HL-60 (cell line): ENCODE data around the gene NHSL2.
"Not testable (repeated sequence)": the region's sequence is repeated elsewhere in the genome, so short reads cannot be mapped to it uniquely, and the experiment has no call there.

Experiments used
- DNase-seq, 2 experiments: peaks; one replicate each; pipeline ENCODE4 v3.0.0-alpha.2; 2010 to 2020; ENCODE audit warnings: low read depth in 1 of 2, low spot score in 1 of 2
- H3K27ac ChIP-seq: fragments of 250-450 bp; sonication (Bioruptor Pico); replicated peaks from 2 replicates; pipeline ENCODE4 v1.5.1; 2020; ENCODE audit warnings: mild to moderate bottlenecking, moderate library complexity
- H3K27me3 ChIP-seq: fragments of 250-450 bp; sonication (Bioruptor Pico); 2 replicates; pipeline ENCODE4 v1.5.1; 2021; ENCODE audit warnings: mild to moderate bottlenecking, moderate library complexity; ENCODE audit not compliant: insufficient read depth, poor library complexity, severe bottlenecking
- H3K4me3 ChIP-seq: replicated peaks from 2 replicates; pipeline ENCODE4 v1.5.1; 2011; ENCODE audit warnings: mild to moderate bottlenecking, control low read depth, low read length; ENCODE audit not compliant: insufficient read depth
- GABPA ChIP-seq: IDR thresholded peaks from 2 replicates; pipeline ENCODE4 v1.6.1; 2012; ENCODE audit warnings: low read depth
- POLR2AphosphoS5 ChIP-seq: IDR thresholded peaks from 2 replicates; pipeline ENCODE4 v1.6.1; 2012; ENCODE audit warnings: low read depth
- SPI1 ChIP-seq: IDR thresholded peaks from 2 replicates; pipeline ENCODE4 v1.6.1; 2012; ENCODE audit warnings: low read depth, mild to moderate bottlenecking, borderline replicate concordance
- long read RNA-seq: library from polyadenylated mRNA; unstranded; transcript quantifications from one replicate; pipeline ENCODE4 v2.0.0, GENCODE V29; 2020
- TF ChIP-seq, protein P1 (sequence below): IDR thresholded peaks from one replicate; pipeline ENCODE4 v1.5.1; 2011; ENCODE audit warnings: low read length, control low read depth, inconsistent platforms; ENCODE audit not compliant: insufficient read depth
- TF ChIP-seq, protein P2 (sequence below): IDR thresholded peaks from 2 replicates; pipeline ENCODE4 v1.6.1; 2012; ENCODE audit warnings: low read depth; ENCODE audit not compliant: insufficient replicate concordance

NHSL2 gene
- long read RNA-seq, partial matches to known transcripts: 0 of 3 reads
- long read RNA-seq, other reads (novel, unspliced or antisense): 3 of 3 reads

DNA sequence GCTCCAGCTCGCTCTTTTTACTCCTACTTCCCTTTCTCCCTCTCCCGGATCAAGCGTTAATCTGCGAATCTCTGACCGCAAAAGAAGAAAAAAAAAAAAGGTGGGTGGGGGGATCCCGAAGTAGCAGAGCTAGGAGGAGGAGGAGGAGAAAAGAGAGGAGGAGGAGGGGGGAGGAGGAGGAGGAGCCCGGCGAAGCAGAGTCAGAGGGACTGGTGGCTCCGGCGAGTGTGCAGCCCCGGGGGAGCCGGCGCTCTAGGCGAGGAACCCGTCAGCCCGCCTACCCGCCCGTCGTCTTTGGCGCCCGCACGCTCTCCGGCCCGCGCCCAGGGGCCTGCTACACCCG lies at the start of gene NHSL2:
TSS of gene NHSL2 (plus strand) at position 203 of the 343 bp plus-strand sequence.
- Histone ChIP-seq H3K27ac (no peak within 1 kb of the TSS), H3K4me3 (peak within 1 kb of the TSS; percentile 21), H3K27me3 (peaks cover 16% of the 10 kb centered on the region)
- DNase-seq: no peak
- no peak for TF ChIP-seq GABPA
- TF ChIP-seq, protein P1, sequence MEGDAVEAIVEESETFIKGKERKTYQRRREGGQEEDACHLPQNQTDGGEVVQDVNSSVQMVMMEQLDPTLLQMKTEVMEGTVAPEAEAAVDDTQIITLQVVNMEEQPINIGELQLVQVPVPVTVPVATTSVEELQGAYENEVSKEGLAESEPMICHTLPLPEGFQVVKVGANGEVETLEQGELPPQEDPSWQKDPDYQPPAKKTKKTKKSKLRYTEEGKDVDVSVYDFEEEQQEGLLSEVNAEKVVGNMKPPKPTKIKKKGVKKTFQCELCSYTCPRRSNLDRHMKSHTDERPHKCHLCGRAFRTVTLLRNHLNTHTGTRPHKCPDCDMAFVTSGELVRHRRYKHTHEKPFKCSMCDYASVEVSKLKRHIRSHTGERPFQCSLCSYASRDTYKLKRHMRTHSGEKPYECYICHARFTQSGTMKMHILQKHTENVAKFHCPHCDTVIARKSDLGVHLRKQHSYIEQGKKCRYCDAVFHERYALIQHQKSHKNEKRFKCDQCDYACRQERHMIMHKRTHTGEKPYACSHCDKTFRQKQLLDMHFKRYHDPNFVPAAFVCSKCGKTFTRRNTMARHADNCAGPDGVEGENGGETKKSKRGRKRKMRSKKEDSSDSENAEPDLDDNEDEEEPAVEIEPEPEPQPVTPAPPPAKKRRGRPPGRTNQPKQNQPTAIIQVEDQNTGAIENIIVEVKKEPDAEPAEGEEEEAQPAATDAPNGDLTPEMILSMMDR: no peak
- TF ChIP-seq, protein P2, sequence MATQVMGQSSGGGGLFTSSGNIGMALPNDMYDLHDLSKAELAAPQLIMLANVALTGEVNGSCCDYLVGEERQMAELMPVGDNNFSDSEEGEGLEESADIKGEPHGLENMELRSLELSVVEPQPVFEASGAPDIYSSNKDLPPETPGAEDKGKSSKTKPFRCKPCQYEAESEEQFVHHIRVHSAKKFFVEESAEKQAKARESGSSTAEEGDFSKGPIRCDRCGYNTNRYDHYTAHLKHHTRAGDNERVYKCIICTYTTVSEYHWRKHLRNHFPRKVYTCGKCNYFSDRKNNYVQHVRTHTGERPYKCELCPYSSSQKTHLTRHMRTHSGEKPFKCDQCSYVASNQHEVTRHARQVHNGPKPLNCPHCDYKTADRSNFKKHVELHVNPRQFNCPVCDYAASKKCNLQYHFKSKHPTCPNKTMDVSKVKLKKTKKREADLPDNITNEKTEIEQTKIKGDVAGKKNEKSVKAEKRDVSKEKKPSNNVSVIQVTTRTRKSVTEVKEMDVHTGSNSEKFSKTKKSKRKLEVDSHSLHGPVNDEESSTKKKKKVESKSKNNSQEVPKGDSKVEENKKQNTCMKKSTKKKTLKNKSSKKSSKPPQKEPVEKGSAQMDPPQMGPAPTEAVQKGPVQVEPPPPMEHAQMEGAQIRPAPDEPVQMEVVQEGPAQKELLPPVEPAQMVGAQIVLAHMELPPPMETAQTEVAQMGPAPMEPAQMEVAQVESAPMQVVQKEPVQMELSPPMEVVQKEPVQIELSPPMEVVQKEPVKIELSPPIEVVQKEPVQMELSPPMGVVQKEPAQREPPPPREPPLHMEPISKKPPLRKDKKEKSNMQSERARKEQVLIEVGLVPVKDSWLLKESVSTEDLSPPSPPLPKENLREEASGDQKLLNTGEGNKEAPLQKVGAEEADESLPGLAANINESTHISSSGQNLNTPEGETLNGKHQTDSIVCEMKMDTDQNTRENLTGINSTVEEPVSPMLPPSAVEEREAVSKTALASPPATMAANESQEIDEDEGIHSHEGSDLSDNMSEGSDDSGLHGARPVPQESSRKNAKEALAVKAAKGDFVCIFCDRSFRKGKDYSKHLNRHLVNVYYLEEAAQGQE: no peak
- no peak for TF ChIP-seq POLR2AphosphoS5
- TF ChIP-seq SPI1: no peak

DNA sequence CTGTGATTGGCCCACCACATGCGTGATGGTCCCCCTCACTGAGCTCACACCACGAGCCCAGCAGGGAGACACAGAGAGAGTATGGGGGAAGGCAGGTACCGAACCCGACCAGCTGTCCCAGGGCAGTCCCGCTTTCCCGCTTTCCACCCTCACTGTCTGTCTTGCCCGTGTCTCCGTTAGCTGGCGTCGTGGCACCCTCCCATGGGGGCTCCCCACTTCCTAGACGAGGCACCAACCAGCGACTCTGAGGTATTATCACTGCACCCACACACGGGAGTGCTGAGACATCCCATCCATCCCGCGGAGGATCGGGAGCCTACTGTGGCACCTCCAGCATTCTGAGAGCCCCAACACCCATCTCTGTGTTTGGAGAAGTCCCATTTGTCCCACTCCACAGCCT lies 43.0 kb upstream of the NHSL2 start:
- DNase-seq: no peak
- TF ChIP-seq SPI1: no peak
- TF ChIP-seq, protein P1: no peak
- TF ChIP-seq, protein P2: no peak
- TF ChIP-seq GABPA: no peak
- TF ChIP-seq POLR2AphosphoS5: no peak
- Histone ChIP-seq H3K4me3 (no peak overlapping the region), H3K27ac (no peak overlapping the region), H3K27me3 (no peaks in the 10 kb centered on the region)

DNA sequence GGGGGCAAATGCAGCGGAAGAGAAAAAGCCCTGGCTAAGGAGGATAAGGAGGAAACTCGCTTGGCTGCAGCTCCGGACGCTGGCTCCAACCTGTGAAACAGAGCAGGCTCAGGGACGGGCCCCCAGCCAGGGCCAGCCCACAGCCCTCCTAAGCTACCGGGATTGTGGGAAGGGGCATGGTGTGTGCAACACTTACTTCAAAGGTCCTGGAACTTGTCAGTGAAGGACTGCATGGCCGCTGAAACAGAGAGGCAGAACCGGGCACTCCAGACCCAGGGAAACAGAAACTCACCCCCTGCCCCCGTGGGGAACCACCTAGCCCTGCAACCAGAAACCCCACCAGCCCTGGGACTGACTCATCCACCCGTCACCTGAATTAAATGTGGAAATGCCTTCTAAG lies 41.1 kb upstream of the NHSL2 start:
- not testable (repeated sequence) for H3K27me3 ChIP-seq, H3K4me3 ChIP-seq, H3K27ac ChIP-seq, DNase-seq

DNA sequence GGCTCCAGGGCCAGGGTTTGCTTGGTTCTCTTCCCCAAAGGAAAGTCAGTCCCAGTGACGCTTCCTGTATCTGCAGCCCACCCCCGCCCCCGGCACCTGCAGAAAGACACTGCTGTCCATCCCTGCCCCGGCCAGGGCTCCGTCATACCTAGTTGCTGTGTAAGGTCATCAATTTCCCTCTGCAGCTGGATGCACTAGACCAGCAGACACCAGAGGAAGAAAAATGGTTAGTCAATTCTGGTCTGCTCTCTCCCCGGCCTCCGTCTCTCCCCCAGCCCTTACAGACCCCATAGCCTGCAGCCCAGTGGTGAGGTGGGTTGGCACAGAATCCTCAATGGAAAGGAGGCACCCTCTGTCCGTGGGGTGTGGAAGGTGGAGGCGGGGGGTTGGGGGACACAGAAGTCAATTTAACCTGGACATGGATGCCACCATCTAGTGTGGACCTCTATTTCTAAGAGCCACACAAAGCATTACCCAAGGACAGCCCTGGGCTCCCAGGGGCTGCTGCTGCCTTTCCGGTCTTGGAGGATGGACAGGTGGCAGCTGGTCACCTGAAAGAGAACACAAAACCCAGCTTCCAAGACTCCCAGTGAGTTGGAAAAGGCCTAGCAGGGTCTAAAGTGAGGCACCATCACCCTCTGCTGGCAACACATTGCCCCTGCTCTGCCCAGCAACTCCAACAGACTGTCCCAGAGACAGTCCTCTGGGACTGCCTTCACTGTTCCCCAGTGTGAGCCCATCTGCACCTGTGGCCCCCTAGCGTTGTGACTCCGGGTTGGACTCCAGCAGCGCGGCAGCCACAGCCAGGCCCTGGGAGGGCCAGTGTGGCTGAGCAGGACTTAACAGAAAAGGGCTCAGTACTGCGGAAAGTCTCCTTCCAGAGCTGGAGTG lies 40.2 kb upstream of the NHSL2 start:
- TF ChIP-seq, protein P1: no peak
- TF ChIP-seq SPI1: no peak
- no peak for TF ChIP-seq GABPA
- TF ChIP-seq, protein P2: no peak
- TF ChIP-seq POLR2AphosphoS5: no peak
- Histone ChIP-seq H3K4me3 (no peak overlapping the region), H3K27ac (no peak overlapping the region), H3K27me3 (no peaks in the 10 kb centered on the region)
- peak in 1 of 2 experiments; percentile 20 for DNase-seq
